DOHH2 (cell line): Measurements from ENCODE around the gene BATF3.
"Not testable (repeated sequence)": the region's sequence is repeated elsewhere in the genome, so short reads cannot be mapped to it uniquely, and the experiment has no call there.

Experiments used
- H3F3A ChIP-seq: fragments of 200-600 bp; sonication (generic), shearing (Covaris generic); 2 replicates; pipeline ENCODE4 v1.6.0; 2016; ENCODE audit warnings: antibody characterized with exemption, mild to moderate bottlenecking; ENCODE audit not compliant: control insufficient read depth, insufficient read depth
- H3K27ac ChIP-seq: fragments of 200-600 bp; sonication (generic); 2 replicates; pipeline ENCODE4 v1.5.1; 2014; ENCODE audit warnings: low read depth, mild to moderate bottlenecking, low read length, moderate library complexity
- H3K27me3 ChIP-seq: fragments of 200-600 bp; sonication (generic); 2 replicates; pipeline ENCODE4 v1.6.1; 2014; ENCODE audit warnings: mild to moderate bottlenecking, low read length, mixed read lengths; ENCODE audit not compliant: control insufficient read depth
- H3K36me3 ChIP-seq: fragments of 200-600 bp; sonication (generic); 2 replicates; pipeline ENCODE4 v1.6.1; 2014; ENCODE audit warnings: mild to moderate bottlenecking, low read length, moderate library complexity, mixed read lengths; ENCODE audit not compliant: control insufficient read depth
- H3K4me1 ChIP-seq: fragments of 200-600 bp; sonication (generic); 2 replicates; pipeline ENCODE4 v1.6.1; 2014; ENCODE audit warnings: mild to moderate bottlenecking, low read length, mixed read lengths; ENCODE audit not compliant: control insufficient read depth
- H3K4me2 ChIP-seq: fragments of 200-600 bp; sonication (generic); 2 replicates; pipeline ENCODE4 v1.6.0; 2014; ENCODE audit warnings: mild to moderate bottlenecking, low read length, moderate library complexity
- H3K4me3 ChIP-seq: fragments of 200-600 bp; sonication (generic); 2 replicates; pipeline ENCODE4 v1.5.1; 2014; ENCODE audit warnings: mild to moderate bottlenecking, low read length, mixed read lengths
- H3K79me2 ChIP-seq: fragments of 200-600 bp; sonication (generic); 2 replicates; pipeline ENCODE4 v1.6.1; 2014; ENCODE audit warnings: mild to moderate bottlenecking, low read length, mixed read lengths; ENCODE audit not compliant: control insufficient read depth
- H3K9me2 ChIP-seq: fragments of 200-600 bp; sonication (generic); replicated peaks from 2 replicates; pipeline ENCODE4 v1.6.1; 2014; ENCODE audit warnings: mild to moderate bottlenecking, low read length, mixed read lengths; ENCODE audit not compliant: control insufficient read depth
- H3K9me3 ChIP-seq: fragments of 200-600 bp; sonication (generic); 2 replicates; pipeline ENCODE4 v1.6.1; 2014; ENCODE audit warnings: antibody characterized with exemption, low read length, mixed read lengths; ENCODE audit not compliant: control insufficient read depth, insufficient read depth
- H4K20me1 ChIP-seq: fragments of 200-600 bp; sonication (generic); 2 replicates; pipeline ENCODE4 v1.6.0; 2014; ENCODE audit warnings: low read depth, mild to moderate bottlenecking, antibody characterized with exemption, low read length, moderate library complexity; ENCODE audit not compliant: control insufficient read depth, insufficient read depth
- CTCF ChIP-seq: fragments of 200-600 bp; sonication (generic); IDR thresholded peaks from one replicate; pipeline ENCODE4 v1.5.1; 2014; ENCODE audit warnings: antibody characterized with exemption, mild to moderate bottlenecking, low read depth, low read length; ENCODE audit not compliant: poor library complexity, severe bottlenecking
- EZH2phosphoT487 ChIP-seq: fragments of 200-600 bp; sonication (generic); IDR thresholded peaks from 2 replicates; pipeline ENCODE4 v1.6.1; 2017; ENCODE audit warnings: borderline replicate concordance, mild to moderate bottlenecking, antibody characterized with exemption, low read length, moderate library complexity, mixed read lengths

The BATF3 gene

GRCh38 chr1:212727386-212728181 lies 27.9 kb upstream of the BATF3 start:
- Histone ChIP-seq H4K20me1 (no peaks in the 10 kb centered on the region), H3K9me2 (no peaks in the 10 kb centered on the region), H3K9me3 (no peaks in the 10 kb centered on the region), H3K36me3 (no peaks in the 10 kb centered on the region), H3K4me2 (no peak overlapping the region), H3F3A (peaks cover 2% of the 10 kb centered on the region; the same call in 1 of the 2 replicates), H3K4me3 (no peak overlapping the region), H3K27me3 (peaks cover 2% of the 10 kb centered on the region), H3K27ac (no peak overlapping the region), H3K4me1 (peaks cover 2% of the 10 kb centered on the region), H3K79me2 (no peaks in the 10 kb centered on the region)
- no peak for TF ChIP-seq CTCF
- TF ChIP-seq EZH2phosphoT487: no peak

DNA sequence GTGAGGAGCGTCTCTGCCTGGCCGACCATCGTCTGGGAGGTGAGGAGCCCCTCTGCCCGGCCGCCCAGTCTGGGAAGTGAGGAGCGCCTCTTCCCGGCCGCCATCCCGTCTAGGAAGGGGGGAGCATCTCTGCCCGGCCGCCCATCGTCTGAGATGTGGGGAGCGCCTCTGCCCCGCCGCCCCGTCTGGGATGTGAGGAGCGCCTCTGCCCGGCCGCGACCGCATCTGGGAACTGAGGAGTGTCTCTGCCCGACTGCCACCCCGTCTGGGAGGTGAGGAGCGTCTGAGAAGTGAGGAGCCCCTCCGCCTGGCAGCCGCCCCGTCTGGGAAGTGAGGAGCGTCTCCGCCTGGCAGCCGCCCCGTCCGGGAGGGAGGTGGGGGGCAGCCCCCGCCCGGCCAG lies 25.0 kb upstream of the BATF3 start:
- not testable (repeated sequence) for H3F3A ChIP-seq, H3K9me3 ChIP-seq, H3K36me3 ChIP-seq, H3K4me2 ChIP-seq, H4K20me1 ChIP-seq, H3K4me3 ChIP-seq, H3K79me2 ChIP-seq, H3K9me2 ChIP-seq, H3K27ac ChIP-seq
- peaks cover 11% of the 10 kb centered on the region for H3K4me1 ChIP-seq
- H3K27me3 ChIP-seq: peaks cover 17% of the 10 kb centered on the region

DNA sequence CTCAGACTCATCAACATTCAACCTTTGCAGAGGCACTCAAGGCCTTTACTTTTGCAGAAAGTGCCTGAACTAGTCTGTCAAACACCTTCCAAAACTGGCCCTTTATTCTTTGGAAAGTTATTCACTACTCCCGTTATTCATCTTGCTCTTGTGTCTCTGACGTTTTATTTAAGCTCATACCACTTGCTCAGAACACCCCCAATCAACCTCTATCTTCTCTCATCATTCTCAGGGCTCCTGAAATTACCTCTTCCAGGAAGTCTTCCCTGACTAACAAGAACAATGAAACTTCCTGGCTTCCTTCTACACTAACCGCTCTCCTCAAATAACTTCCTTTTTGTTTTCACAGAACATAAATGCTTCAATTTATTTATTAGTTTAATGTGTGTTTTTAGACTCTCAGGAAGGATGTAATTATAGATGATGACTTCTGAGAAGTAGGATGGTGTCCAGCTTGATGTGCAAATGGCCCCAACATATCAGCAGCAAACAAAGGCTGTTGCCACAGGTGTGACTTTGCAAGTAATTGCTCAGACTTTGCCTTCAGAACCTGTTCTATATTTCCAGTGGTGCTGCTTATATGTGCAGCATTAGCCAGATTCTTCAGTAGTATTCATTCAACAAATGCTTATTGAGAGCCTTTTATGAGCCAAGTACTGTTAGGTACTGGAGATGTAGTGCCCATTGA lies 22.8 kb upstream of the BATF3 start:
- Histone ChIP-seq H3K36me3 (no peaks in the 10 kb centered on the region), H3K79me2 (no peaks in the 10 kb centered on the region), H3K4me1 (peaks cover 11% of the 10 kb centered on the region), H3F3A (peaks cover 4% of the 10 kb centered on the region; the same call in 1 of the 2 replicates), H3K4me3 (no peak overlapping the region), H3K9me3 (no peaks in the 10 kb centered on the region), H4K20me1 (no peaks in the 10 kb centered on the region), H3K27me3 (peaks cover 28% of the 10 kb centered on the region), H3K27ac (no peak overlapping the region), H3K4me2 (no peak overlapping the region), H3K9me2 (no peaks in the 10 kb centered on the region)
- TF ChIP-seq CTCF (no peak), EZH2phosphoT487 (no peak)
